GM12878 (cell line): ENCODE measurements around the gene FANCC. TPM values are rescaled to one million over a fixed set of nuclear protein-coding genes. Genes with fewer than 3 reads are reported as not detected.

Source experiments
- ATAC-seq: fragments of 200-7000 bp; cut with Tn5 transposase; 3 replicates; pipeline ENCODE4 v1.9.1; 2020; ENCODE audit warnings: mild to moderate bottlenecking, moderate library complexity
- BruUV-seq: library from RNA; stranded (reverse); fragments of 400-500 nt; replicated peaks from 2 replicates; lab custom pipeline; 2021; lab: Mats Ljungman, UMichigan
- CTCF ChIA-PET: fragments of 300-600 bp; sonication (Branson Sonifier 250); formaldehyde crosslinking; extraction: SDS; loops from one replicate; lab custom pipeline; 2021; ENCODE audit warnings: inconsistent platforms; lab: Yijun Ruan, JAX
- POLR2A ChIA-PET: fragments of 350-600 bp; formaldehyde crosslinking; extraction: SDS; loops from one replicate; lab custom pipeline; 2021; ENCODE audit warnings: inconsistent platforms; lab: Charles Lee
- RAD21 ChIA-PET: fragments of 300-600 bp; sonication (Branson Sonifier 250); formaldehyde crosslinking; loops from one replicate; lab custom pipeline; 2023; ENCODE audit warnings: antibody characterized with exemption; ENCODE audit not compliant: unreplicated experiment; lab: Charles Lee
- SMC1A ChIA-PET: fragments of 300-600 bp; sonication (Branson Sonifier 250); formaldehyde crosslinking; loops from one replicate; lab custom pipeline; 2023; ENCODE audit not compliant: unreplicated experiment, uncharacterized antibody; lab: Charles Lee
- DNase-seq: peaks from one replicate; pipeline ENCODE4 v3.0.0-alpha.2; 2011; ENCODE audit warnings: low read depth, low spot score
- FAIRE-seq: peaks from 3 replicates; lab custom pipeline; 2011; peaks lifted over from hg19 to GRCh38; lab: Jason Lieb, UNC
- H2AFZ ChIP-seq: 2 replicates; pipeline ENCODE4 v1.6.0; 2011; ENCODE audit warnings: low read depth, low read length, control low read depth; ENCODE audit not compliant: control insufficient read depth
- H3K27ac ChIP-seq: 2 replicates; pipeline ENCODE4 v1.5.1; 2011; ENCODE audit warnings: control low read depth; ENCODE audit not compliant: control insufficient read depth, insufficient read depth
- H3K27me3 ChIP-seq, 2 experiments: replicated peaks in 1 of 2; 2 replicates each; pipeline versions ENCODE4 v1.6.0 to v1.6.1; 2011; ENCODE audit warnings: low read length in 1 of 2; ENCODE audit not compliant: control insufficient read depth in 2 of 2, insufficient read depth in 2 of 2
- H3K36me3 ChIP-seq, 2 experiments: 2 replicates each; pipeline ENCODE4 v1.5.1; 2011; ENCODE audit warnings: low read length in 1 of 2; ENCODE audit not compliant: control insufficient read depth in 2 of 2, insufficient read depth in 2 of 2
- H3K4me1 ChIP-seq: 2 replicates; pipeline ENCODE4 v1.6.1; 2011; ENCODE audit warnings: mild to moderate bottlenecking, low read length, moderate library complexity, mixed read lengths; ENCODE audit not compliant: control insufficient read depth, insufficient read depth
- H3K4me2 ChIP-seq: 2 replicates; pipeline ENCODE4 v1.6.0; 2011; ENCODE audit warnings: control low read depth; ENCODE audit not compliant: control insufficient read depth, insufficient read depth
- H3K4me3 ChIP-seq: fragments of 200-600 bp; sonication (generic); 2 replicates; pipeline ENCODE4 v1.5.1; 2016
- H3K79me2 ChIP-seq: 2 replicates; pipeline ENCODE4 v1.6.0; 2011; ENCODE audit warnings: low read length; ENCODE audit not compliant: control insufficient read depth, insufficient read depth
- H3K9ac ChIP-seq: 2 replicates; pipeline ENCODE4 v1.8.0; 2011; ENCODE audit warnings: low read length, control low read depth, mixed read lengths; ENCODE audit not compliant: control insufficient read depth, insufficient read depth
- H3K9me3 ChIP-seq: replicated peaks from 3 replicates; pipeline ENCODE4 v1.5.1; 2011; ENCODE audit warnings: mild to moderate bottlenecking, low read length; ENCODE audit not compliant: control insufficient read depth, insufficient read depth
- H4K20me1 ChIP-seq: 2 replicates; pipeline ENCODE4 v1.6.0; 2011; ENCODE audit not compliant: control insufficient read depth, insufficient read depth
- RAD21 ChIP-seq: IDR thresholded peaks from 2 replicates; pipeline ENCODE4 v1.6.1; 2011; ENCODE audit warnings: mild to moderate bottlenecking, low read depth, low read length, moderate library complexity; ENCODE audit not compliant: insufficient read depth
- ZNF592 ChIP-seq: fragments of 450-650 bp; IDR thresholded peaks from 2 replicates; pipeline ENCODE4 v1.6.1; 2017; ENCODE audit warnings: mild to moderate bottlenecking, moderate library complexity
- WGBS: methylation state at CpG from one replicate; pipeline ENCODE4 v1.1.6; 2016; ENCODE audit warnings: low lambda C conversion rate; ENCODE audit not compliant: insufficient replicate concordance, insufficient coverage; ENCODE audit errors: missing lambda C conversion rate; 5-methylcytosine and 5-hydroxymethylcytosine counted together
- in situ Hi-C: fragments of 300-500 bp; cut with MboI; formaldehyde crosslinking; loops from 9 replicates; pipeline ENCODE4 v1.14.3; 2018; ENCODE audit warnings: mixed read lengths
- intact Hi-C: fragments of 100-400 bp; cut with micrococcal nuclease; formaldehyde crosslinking; loops from one replicate; pipeline ENCODE4 v1.14.2; 2022; ENCODE audit not compliant: unreplicated experiment
- polyA plus RNA-seq, 11 experiments: library from polyadenylated mRNA; depleted of rRNA in 4 of 11; unstranded in 6 of 11; stranded (reverse) in 5 of 11; fragments of >200 nt; fragmentation: Nextera tagmentation in 4 of 11; fragmentation: Illumina TruSeq in 1 of 11; extraction: Ambion mirVana in 4 of 11; extraction: Trizol in 1 of 11; gene quantifications; 1 replicate in 1 of 11; 2 replicates in 10 of 11; pipeline versions ENCODE4 v1.2.1 to v1.2.3, GENCODE V29; 2011 to 2016; ENCODE audit warnings: inconsistent platforms in 2 of 11, missing spikeins in 2 of 11, low read depth in 1 of 11
- total RNA-seq, 4 experiments: library from RNA; depleted of rRNA in 3 of 4; stranded (reverse); fragments of >200 nt in 3 of 4; fragmentation: Illumina TruSeq in 1 of 4; extraction: Trizol in 1 of 4; gene quantifications; 2 replicates each; pipeline versions ENCODE4 v1.2.1 to v1.2.3, GENCODE V29; 2013 to 2021

Gene FANCC
- total and polyA plus RNA-seq, 10 of the 15 experiments (the other 5 are each of a cell fraction or from before 2014, with no cell fraction given): 1.2 to 16.8 (median 10.5) TPM

GRCh38 chr9:95148208-95148520 is 169.3 kb downstream of the FANCC start:
- Histone ChIP-seq H3K4me1 (no peaks in the 10 kb centered on the region), H3K27ac (no peak overlapping the region), H2AFZ (no peak overlapping the region), H4K20me1 (no peaks in the 10 kb centered on the region), H3K27me3 (no peaks in the 10 kb centered on the region), H3K4me2 (no peak overlapping the region), H3K9me3 (no peaks in the 10 kb centered on the region), H3K79me2 (no peaks in the 10 kb centered on the region), H3K9ac (no peak overlapping the region), H3K36me3 (no peaks in the 10 kb centered on the region; a peak in 1 of 4 replicates), H3K4me3 (no peak overlapping the region)
- FAIRE-seq (no peak), ATAC-seq (no peak), DNase-seq (no peak)
- intact Hi-C loops (no loop called here), in situ Hi-C loops (no loop called here)
- TF ChIP-seq RAD21 (0 out of 2 replicates have a peak, but pooled peaks have one; percentile 6), ZNF592 (no peak)
- WGBS: 100% methylated on average over 2 of the region's 2 CpGs
- RAD21 ChIA-PET: interaction anchor here (1.1 kb wide), 1 partner anchor 20 kb away, joined by 6 read pairs; no protein-coding TSS in a partner anchor
- POLR2A ChIA-PET: no interaction called here
- CTCF ChIA-PET: interaction anchor here (1.1 to 7.3 kb wide), 5 partner anchors 17 to 467 kb away, joined by 3 to 47 read pairs (median 10); no protein-coding TSS in a partner anchor
- SMC1A ChIA-PET: interaction anchor here (0.7 to 1.6 kb wide), 4 partner anchors 9 to 788 kb away, joined by 3 to 6 read pairs (median 4); no protein-coding TSS in a partner anchor
- no TSS peak for BruUV-seq
